Measurements from ENCODE around the gene GSDME.

DNA sequence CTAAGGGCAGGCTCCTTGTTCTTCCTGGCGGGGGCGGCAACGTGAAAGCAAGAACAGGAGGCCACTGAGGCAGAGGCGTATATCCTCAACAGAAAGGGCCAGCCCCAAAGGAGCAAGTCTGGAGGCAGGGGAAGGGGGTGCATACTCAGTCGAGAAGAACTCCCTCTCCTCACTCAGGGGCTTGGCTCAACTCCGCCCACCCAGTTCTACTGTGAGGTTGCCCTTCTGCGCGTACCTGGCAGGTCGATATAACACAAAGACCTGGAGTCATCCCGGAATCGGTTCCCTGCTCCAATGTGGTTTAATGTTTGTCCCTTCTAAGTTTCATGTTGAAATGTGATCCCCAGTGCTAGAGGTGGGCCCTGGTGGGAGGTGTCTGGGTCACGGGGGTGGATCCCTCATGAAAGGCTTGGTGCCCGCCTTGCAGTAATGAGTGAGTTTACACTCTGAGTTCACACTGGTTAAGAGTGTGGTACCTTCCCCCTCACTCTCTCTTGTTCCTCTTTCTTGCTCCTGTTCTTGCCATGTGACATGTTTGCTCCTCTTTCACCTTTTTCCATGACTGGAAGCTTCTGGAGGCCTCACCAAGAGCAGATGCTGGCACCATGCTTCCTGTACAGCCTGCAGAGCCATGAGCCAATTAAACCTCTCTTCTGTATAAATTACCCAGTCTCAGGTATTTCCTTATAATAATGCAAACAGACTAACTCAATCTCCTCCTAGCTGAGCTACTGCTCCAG lies 32.6 kb downstream of the GSDME start:
- TF ChIP-seq, protein P1, sequence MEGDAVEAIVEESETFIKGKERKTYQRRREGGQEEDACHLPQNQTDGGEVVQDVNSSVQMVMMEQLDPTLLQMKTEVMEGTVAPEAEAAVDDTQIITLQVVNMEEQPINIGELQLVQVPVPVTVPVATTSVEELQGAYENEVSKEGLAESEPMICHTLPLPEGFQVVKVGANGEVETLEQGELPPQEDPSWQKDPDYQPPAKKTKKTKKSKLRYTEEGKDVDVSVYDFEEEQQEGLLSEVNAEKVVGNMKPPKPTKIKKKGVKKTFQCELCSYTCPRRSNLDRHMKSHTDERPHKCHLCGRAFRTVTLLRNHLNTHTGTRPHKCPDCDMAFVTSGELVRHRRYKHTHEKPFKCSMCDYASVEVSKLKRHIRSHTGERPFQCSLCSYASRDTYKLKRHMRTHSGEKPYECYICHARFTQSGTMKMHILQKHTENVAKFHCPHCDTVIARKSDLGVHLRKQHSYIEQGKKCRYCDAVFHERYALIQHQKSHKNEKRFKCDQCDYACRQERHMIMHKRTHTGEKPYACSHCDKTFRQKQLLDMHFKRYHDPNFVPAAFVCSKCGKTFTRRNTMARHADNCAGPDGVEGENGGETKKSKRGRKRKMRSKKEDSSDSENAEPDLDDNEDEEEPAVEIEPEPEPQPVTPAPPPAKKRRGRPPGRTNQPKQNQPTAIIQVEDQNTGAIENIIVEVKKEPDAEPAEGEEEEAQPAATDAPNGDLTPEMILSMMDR (IDR thresholded peaks at IDR 0.05; ENCODE audit: low read length): no peak
- TF ChIP-seq EZH2phosphoT487 (IDR thresholded peaks at IDR 0.05; ENCODE audit: low read length) (no peak), EZH2 (optimal IDR thresholded peaks at IDR 0.05; ENCODE audit: low read depth, low read length) (no peak)

All from MM.1S (cell line).